ENCODE data around the gene KDM6A.
"Not testable (repeated sequence)": the region's sequence is repeated elsewhere in the genome, so short reads cannot be mapped to it uniquely, and the experiment has no call there.

KDM6A gene

GRCh38 chrX:44967221-44967620, 94.2 kb downstream of the KDM6A start:
- DNase-seq: no peak

GRCh38 chrX:44970709-44971108, 97.7 kb downstream of the KDM6A start:
- no peak for DNase-seq

DNA sequence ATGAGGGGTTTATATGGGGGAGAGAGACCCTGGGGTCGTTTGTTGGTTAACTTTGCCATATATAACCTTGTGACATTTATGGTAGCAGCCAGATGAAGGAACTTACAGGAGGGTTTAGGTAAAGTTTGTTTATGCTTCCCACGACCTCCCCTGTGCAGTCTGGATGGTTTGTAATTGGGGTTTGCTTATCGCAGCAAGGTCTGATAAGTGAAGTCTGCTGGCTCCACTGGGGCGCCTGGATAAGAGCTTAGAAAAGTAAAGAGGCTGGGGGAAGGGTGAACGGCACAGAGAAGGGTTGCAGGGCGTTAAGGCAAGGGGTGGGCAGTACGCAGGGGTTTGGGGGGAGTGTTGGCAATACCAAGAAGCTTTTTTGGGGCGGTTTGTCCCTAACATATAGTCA, 98.7 kb downstream of the KDM6A start:
- DNase-seq: no peak

- no peak for DNase-seq
These were observed 99.1 kb downstream of the KDM6A start for GRCh38 chrX:44972132-44972531.

- DNase-seq: no peak
These were observed 100.5 kb downstream of the KDM6A start for GRCh38 chrX:44973420-44973932.

GRCh38 chrX:44974451-44974850, 101.5 kb downstream of the KDM6A start:
- DNase-seq: no peak

DNA sequence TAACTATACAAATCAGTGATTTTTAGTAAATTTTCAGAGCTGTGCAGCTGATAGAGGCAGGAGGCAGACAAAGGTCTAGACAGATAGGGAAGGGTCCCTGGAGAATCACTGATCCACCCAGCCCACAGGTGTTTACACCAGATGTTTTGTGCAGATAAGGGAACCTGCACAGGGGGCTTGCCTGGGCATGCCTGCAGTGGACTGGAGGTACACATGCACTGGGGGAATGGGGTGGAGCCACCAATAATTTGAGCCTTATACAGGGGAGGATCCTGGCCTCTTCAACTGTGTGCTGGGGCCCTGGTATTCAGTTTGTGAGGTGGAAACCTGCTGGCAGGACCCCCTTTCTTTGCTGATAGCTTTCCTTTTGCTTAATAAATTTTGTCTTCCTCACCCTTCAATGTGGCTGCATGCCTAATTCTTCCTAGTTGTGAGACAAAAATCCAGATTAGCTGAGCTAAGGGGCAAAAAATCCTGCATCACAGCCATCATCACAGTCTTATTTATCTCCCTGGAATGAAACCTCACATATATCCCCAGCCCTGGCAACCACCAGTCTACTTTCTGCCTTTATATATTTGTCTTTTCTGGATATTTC, 102.8 kb downstream of the KDM6A start:
- no peak for DNase-seq

DNA sequence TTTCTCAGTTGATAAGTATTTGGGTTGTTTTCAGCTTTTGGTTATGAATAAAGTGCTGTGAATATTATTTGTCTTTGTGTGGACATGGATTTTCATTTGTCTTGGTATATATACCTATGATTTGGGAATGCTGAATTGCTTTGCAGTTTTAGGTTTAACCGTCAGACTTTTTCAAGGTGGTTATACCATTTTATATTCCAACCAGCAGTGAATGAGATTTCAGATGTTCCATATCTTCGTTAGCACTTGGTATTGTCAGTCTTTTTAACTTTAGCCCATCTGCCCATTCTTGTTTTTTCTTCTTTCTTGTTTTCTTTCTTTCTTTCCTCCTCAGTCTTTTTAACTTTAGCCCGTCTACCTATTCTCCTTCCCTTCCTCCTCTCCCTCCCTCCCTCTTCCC, 106.0 kb downstream of the KDM6A start:
- no peak for DNase-seq

DNA sequence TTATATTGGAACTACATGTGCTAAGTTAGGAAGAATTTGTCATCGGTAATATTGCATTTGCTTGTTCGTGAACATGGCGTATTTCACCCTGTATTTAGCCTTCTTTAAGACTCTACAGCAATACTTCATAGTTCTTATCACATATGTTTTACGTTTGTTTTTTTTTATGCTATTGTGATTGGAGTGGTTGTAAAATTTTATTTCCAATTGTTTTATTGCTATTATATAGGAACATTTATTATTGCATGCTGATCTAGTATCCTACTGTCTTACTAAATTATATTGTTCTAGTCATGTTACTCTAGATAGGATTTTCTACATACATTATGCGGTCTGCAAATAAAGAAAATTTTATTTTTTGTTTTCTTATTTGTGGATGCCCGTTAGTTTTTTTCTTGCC, 107.4 kb downstream of the KDM6A start:
- DNase-seq: no peak

DNA sequence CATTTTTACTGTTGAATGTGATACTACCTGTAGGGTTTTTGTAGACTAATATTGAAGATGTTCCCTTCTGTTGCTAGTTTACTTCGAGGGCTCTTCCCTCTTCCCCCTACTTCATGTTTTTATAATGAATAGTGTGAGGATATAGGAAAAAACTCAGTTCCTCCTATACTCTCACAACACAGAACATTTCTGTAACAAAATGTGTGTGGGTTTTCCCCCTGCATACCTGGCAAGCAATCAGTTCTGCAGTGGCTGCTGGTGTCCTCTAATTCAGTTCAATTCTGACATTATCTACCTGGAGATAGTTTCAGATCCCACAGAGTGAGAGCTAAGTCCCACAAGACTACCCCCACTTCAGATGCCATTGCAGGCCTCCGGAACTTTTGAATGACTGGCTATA, 107.9 kb downstream of the KDM6A start:
- DNase-seq: no peak

DNA sequence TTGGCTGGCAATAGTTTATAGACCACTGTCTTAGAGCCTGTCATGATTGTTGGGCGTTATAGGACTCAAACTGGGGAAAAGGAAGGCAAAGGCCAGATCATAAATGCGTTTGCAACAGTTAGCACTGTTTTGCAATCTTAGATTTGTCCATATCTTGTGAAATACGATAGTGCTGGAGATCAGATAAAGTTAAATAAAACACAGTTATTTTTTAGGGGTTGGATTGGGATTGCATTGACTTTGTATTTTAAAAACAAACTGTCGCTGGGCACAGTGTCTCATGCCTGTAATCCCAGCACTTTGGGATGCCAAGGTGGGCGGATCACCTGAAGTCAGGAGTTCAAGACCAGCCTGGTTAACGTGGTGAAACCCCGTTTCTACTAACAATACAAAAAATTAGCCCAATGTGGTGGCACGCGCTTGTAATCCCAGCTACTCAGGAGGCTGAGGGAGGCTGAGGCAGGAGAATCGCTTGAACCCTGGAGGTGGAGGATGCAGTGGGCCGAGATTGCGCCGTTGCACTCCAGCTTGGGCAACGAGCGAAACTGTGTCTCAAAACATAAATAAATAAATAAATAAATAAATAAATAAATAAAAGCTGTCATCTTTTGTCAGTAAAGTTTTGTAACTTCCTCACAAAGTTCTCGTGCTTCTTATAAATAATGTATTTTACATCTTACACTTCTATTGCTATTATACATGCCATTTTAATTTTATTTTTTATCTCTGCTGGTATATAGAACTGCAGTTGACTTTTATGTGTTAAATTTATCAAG, 117.2 kb downstream of the KDM6A start:
- DNase-seq: peak; percentile 48 to 59

DNA sequence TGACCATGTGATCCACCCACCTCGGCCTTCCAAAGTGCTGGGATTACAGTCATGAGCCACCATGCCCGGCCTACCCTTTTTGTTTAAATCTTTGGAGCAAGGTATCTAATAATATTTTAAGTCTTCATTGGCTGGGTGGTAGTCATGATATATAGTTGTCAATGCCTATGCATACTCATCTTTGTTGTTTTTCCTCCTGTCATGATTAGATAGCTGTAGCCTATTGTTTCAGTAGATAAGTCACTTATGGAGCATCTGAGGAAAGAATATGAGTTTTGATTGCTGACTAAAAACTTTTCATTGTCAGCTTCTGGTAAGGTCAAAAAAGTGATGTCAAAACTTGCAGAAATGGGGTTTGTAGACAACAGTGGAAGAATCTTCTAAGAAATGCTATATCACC, 119.8 kb downstream of the KDM6A start:
- DNase-seq: no peak

GRCh38 chrX:44996277-44996676, 123.3 kb downstream of the KDM6A start:
- DNase-seq: peak in 1 of 2 donors; percentile 12

- DNase-seq: no peak
These were observed 124.4 kb downstream of the KDM6A start for GRCh38 chrX:44997282-44997812.

GRCh38 chrX:44997888-44998287, 124.9 kb downstream of the KDM6A start:
- DNase-seq: no peak

- DNase-seq: not testable (repeated sequence)
These were observed 126.2 kb downstream of the KDM6A start for GRCh38 chrX:44999237-44999636.

GRCh38 chrX:44999872-45000271, 126.9 kb downstream of the KDM6A start:
- not testable (repeated sequence) for DNase-seq

GRCh38 chrX:45001048-45001447, 128.1 kb downstream of the KDM6A start:
- no peak for DNase-seq

GRCh38 chrX:45003085-45003484, 130.1 kb downstream of the KDM6A start:
- no peak for DNase-seq

DNA sequence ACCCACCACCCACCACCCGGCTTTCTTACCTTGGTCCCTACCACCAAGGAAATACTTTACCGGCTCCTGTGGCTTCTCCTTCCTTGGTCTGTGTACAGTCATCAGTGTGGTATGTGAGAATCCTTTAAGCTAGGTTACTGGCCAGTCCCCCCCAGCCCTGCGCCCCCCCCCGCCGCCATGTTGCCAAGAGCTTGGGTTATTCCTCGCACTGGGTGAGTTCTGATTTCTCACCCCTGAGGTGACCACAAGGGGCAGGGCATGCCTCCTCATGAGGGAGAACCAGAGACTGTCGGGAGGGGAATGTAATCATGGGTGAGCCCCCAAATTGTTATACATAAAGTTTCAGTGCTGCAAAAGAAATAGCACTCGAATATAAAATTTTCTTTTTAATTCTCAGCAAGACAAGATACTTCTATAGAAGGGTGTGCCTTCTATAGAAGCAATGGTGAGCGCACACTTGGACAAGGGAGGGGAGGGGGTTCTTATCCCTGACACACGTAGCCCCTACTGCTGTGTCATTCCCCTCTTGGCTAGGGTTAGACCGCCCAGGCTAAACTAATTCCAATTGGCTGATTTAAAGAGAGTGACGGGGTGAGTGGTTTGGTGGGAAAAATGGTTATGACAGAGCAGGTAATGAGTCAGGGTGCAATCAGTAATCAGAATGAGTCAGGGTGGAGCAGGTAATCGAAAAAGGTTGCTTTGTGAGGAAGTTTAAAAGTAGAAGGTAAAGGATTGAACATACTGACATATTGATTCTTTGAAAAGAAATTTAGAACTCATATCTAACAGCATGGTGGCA, 133.2 kb downstream of the KDM6A start:
- DNase-seq: no peak

GRCh38 chrX:45007598-45007997, 134.6 kb downstream of the KDM6A start:
- peak; percentile 9 to 34 for DNase-seq

GRCh38 chrX:45009371-45010000, 136.5 kb downstream of the KDM6A start:
- DNase-seq: no peak

DNA sequence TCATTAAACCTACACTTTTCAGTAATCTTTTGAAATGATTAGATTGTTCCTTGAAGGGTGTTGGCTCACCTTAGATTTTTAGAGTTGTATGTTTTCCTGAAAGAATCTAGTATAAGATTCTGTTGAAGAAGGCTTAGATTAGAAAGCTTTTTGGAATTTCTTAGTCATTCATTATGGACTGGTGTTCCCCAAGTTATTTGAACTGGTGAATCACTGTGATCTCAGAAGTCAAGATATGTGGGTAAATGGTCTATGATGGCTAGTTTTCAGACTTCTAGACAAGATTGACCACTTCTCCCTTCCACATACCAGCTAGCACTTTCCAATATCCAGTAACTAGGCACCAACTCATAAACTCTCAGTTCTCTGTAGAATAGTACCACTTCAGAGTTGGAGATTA, 138.1 kb downstream of the KDM6A start:
- DNase-seq: no peak

Measured in inflammatory macrophage treated with lipopolysaccharide for 1 hour (primary cell).